WI38 (cell line): Measurements from ENCODE around the gene ARID5B.
A peak's percentile ranks its signal among the peaks of the same experiment; 100 is the strongest.

ENCODE experiments used
- H3K4me3 ChIP-seq: 2 replicates; pipeline ENCODE4 v1.5.1; 2011; ENCODE audit warnings: low read depth, mild to moderate bottlenecking, control low read depth, low read length
- TF ChIP-seq, protein P1 (sequence below): IDR thresholded peaks from 2 replicates; pipeline ENCODE4 v1.5.1; 2012; ENCODE audit warnings: low read depth, mild to moderate bottlenecking, control low read depth, low read length

ARID5B gene

DNA sequence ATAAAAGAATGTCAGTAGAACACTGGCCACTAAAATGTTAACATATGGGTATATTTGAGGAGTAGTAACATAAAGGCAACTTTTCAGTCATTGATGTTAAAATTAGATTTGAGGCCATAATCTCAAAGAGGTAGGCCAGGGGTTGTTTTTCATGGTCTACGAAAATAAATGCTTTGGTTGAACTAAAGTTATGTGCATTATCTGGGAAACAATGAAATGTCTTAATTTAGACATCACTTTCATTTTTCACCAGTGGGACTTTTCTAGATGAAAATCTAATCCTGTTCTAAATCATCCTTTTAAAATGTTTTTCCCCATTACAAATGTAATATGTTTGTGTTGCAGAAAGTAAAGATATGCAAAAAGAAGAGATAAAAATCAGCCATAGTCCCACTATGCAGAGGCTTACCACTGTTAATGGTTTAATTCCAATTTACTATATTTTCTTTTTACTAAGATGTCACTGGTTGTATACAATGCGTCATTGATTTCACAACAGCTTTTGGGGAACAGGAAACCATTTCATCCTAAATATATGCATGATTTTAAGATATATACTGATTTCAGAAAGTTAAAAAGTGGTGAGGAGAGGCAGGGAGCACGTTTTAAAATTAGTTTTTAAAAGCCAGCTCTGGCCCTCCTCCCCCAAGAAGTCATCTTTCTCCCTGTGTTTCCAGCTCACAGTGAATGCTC, 64.3 kb downstream of the ARID5B start:
- TF ChIP-seq, protein P1, sequence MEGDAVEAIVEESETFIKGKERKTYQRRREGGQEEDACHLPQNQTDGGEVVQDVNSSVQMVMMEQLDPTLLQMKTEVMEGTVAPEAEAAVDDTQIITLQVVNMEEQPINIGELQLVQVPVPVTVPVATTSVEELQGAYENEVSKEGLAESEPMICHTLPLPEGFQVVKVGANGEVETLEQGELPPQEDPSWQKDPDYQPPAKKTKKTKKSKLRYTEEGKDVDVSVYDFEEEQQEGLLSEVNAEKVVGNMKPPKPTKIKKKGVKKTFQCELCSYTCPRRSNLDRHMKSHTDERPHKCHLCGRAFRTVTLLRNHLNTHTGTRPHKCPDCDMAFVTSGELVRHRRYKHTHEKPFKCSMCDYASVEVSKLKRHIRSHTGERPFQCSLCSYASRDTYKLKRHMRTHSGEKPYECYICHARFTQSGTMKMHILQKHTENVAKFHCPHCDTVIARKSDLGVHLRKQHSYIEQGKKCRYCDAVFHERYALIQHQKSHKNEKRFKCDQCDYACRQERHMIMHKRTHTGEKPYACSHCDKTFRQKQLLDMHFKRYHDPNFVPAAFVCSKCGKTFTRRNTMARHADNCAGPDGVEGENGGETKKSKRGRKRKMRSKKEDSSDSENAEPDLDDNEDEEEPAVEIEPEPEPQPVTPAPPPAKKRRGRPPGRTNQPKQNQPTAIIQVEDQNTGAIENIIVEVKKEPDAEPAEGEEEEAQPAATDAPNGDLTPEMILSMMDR: no peak

DNA sequence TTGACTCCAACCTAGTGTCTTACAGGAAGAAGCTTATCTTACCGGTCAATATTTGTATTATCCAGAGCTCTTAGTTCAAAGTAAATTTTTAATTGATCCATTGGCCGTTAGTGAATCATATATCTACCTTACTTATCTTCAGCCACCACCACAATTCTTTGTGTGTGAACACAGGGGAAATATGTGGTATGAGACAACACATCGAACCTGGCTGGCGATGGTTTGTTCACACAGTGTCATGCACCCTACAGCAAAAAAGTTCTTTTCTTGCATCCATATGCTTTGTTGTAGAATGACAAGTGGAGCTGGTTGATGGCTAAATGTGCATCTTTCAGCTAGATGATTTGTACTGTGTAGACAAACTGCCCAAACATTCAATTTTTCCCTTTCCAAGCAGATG, 65.8 kb downstream of the ARID5B start:
- TF ChIP-seq, protein P1: no peak

More for the DNA sequence above, 64.3 kb downstream of the ARID5B start:
- H3K4me3 ChIP-seq: no peak overlapping the region

DNA sequence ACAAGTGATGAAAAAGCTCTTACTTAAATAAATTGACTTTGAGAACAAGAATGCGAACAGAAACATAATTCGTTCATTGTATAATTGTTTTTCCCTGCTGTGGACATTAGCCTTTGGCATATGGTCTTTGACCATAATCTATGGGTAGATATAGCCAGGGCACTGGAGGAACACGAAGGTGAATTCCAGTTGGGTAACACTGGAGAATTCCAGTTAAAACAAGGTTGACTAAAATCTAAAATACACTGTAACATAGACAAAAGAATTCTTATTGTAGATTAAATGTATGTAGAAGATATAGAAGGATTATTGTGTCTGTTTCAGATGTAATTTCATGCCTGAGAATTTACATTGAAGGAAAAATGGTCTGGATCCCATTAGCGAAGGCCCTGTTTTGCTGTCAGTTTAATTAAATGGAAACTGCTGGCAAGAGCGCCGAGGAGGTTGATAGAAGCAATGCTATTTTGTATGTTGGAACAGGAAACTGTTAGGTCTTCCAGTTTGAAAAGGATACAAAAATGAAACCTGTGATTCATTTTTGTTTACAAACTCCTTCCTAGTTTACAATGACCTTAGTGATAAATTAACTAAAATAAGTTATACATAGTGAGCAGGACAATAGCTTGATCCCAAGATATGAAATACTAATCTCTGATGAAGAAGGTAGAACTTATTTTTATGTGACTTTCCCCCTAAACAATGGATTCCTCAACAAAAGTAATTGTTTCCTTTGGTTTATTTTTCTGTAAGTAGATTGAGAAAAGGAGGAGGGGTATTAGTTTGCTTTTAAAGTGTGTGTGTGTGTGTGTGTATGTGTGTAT, 68.9 kb downstream of the ARID5B start:
- 0 out of 2 replicates have a peak overlapping the region, but pooled peaks have one; percentile 6 for H3K4me3 ChIP-seq
- TF ChIP-seq, protein P1: no peak

More for the DNA sequence above, 65.8 kb downstream of the ARID5B start:
- H3K4me3 ChIP-seq: no peak overlapping the region

DNA sequence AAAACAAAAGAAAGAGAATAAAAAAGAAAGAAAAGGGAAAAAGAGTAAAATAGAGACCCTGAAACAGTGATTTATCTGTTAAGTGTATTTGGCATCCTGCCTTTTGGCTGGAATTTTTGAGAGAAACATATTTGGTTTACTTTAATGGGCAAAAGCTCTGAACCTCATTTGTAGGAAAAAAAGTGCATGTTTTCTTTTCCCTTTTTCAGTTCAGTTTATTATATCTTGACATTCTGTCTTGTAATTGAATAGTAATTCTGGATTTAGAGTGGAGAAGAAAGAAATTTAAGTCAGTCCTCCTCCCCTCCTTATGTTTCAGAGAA, 69.5 kb downstream of the ARID5B start:
- TF ChIP-seq, protein P1: no peak
- H3K4me3 ChIP-seq: no peak overlapping the region

- H3K4me3 ChIP-seq: no peak overlapping the region
These were observed 71.7 kb downstream of the ARID5B start for GRCh38 chr10:61973169-61973568.

DNA sequence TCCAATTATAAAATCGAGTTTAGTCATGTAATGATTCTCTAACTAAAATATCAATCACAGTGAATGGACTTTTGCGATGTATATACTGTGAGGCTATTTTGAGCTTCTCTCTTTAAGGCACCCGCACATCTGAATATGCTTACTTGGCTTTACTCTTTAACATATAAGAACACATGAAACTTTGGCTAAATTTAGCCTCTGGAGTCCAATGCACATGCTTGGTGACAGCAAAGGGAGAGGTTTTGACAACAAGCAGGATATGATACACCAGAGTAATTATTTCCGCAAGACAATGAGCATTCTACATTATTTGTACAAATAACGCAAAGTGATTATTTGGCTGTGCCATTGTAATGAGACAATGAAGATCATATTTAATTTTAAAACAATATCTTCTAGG, 72.4 kb downstream of the ARID5B start:
- TF ChIP-seq, protein P1: no peak
- no peak overlapping the region for H3K4me3 ChIP-seq

More at GRCh38 chr10:61973169-61973568, 71.7 kb downstream of the ARID5B start:
- TF ChIP-seq, protein P1: no peak
